HCT116 (cell line): ENCODE results near the gene NAGPA. TPM values are rescaled to one million over a fixed set of nuclear protein-coding genes. Genes with fewer than 3 reads are reported as not detected.
A peak's percentile ranks its signal among the peaks of the same experiment; 100 is the strongest.

Experiments used
- ATAC-seq: fragments of 200-7000 bp; cut with Tn5 transposase; 2 replicates; pipeline ENCODE4 v1.9.1; 2020; ENCODE audit warnings: mild to moderate bottlenecking, moderate library complexity
- BruUV-seq: library from RNA; stranded (reverse); fragments of 400-500 nt; replicated peaks from 2 replicates; lab custom pipeline; 2021; lab: Mats Ljungman, UMichigan
- CTCF ChIA-PET: fragments of 300-600 bp; sonication (Branson Sonifier 250); formaldehyde crosslinking; loops from one replicate; lab custom pipeline; 2021; ENCODE audit warnings: antibody characterized with exemption; lab: Charles Lee
- POLR2A ChIA-PET: fragments of 300-600, 350-600 bp; sonication (Branson Sonifier 250); formaldehyde crosslinking; loops from one replicate; lab custom pipeline; 2021; ENCODE audit warnings: antibody characterized with exemption; lab: Charles Lee
- RAD21 ChIA-PET, 2 experiments: fragments of 300-600 bp; sonication (Branson Sonifier 250); formaldehyde crosslinking; loops; one replicate each; lab custom pipeline; 2023; ENCODE audit warnings: low total read pairs in 2 of 2; ENCODE audit not compliant: uncharacterized antibody in 2 of 2, unreplicated experiment in 2 of 2, low non-redundant PET in 1 of 2; lab: Charles Lee
- DNase-seq: peaks from one replicate; pipeline ENCODE4 v3.0.0-alpha.2; 2010; ENCODE audit warnings: low read depth, low spot score
- H2AFZ ChIP-seq: fragments of 200-600 bp; shearing (Covaris generic), sonication (generic); 2 replicates; pipeline ENCODE4 v1.6.1; 2017; ENCODE audit warnings: low read depth, mixed run types, mixed read lengths, antibody characterized with exemption, low read length; ENCODE audit not compliant: poor library complexity, severe bottlenecking
- H3K27ac ChIP-seq: 2 replicates; pipeline ENCODE4 v1.5.1; 2012; ENCODE audit warnings: low read depth, low read length
- H3K27me3 ChIP-seq: fragments of 200-600 bp; sonication (generic); 2 replicates; pipeline ENCODE4 v1.6.1; 2016; ENCODE audit warnings: mixed run types, low read length, mixed read lengths; ENCODE audit not compliant: insufficient read depth
- H3K36me3 ChIP-seq, 2 experiments: fragments of 200-500 bp in 1 of 2; fragments of 200-600 bp in 1 of 2; sonication (Bioruptor generic) in 1 of 2; sonication (generic) in 1 of 2; 2 replicates each; pipeline versions ENCODE4 v1.5.1 to v1.6.1; 2014 to 2016; ENCODE audit warnings: low read length in 2 of 2, inconsistent platforms in 1 of 2, mixed read lengths in 1 of 2, mixed run types in 1 of 2; ENCODE audit not compliant: insufficient read depth in 2 of 2, control insufficient read depth in 1 of 2
- H3K4me1 ChIP-seq, 2 experiments: fragments of 200-600 bp in 1 of 2; sonication (generic) in 1 of 2; 2 replicates each; pipeline versions ENCODE4 v1.5.1 to v1.6.1; 2012 to 2017; ENCODE audit warnings: low read length in 2 of 2, inconsistent platforms in 1 of 2, mild to moderate bottlenecking in 1 of 2, mixed read lengths in 1 of 2, mixed run types in 1 of 2, moderate library complexity in 1 of 2; ENCODE audit not compliant: insufficient read depth in 2 of 2, control insufficient read depth in 1 of 2
- H3K4me2 ChIP-seq: fragments of 200-600 bp; sonication (generic); 2 replicates; pipeline ENCODE4 v1.6.1; 2017; ENCODE audit warnings: mixed run types, low read length, mixed read lengths
- H3K4me3 ChIP-seq, 2 experiments: fragments of 200-600 bp in 1 of 2; sonication (generic) in 1 of 2; replicated peaks in 1 of 2; 2 replicates each; pipeline ENCODE4 v1.5.1; 2011 to 2016; ENCODE audit warnings: low read length in 2 of 2, control low read depth in 1 of 2, low read depth in 1 of 2, mild to moderate bottlenecking in 1 of 2, mixed read lengths in 1 of 2, mixed run types in 1 of 2
- H3K79me2 ChIP-seq: fragments of 200-600 bp; sonication (generic); 2 replicates; pipeline ENCODE4 v1.6.1; 2017; ENCODE audit warnings: mild to moderate bottlenecking, mixed run types, low read length, moderate library complexity, mixed read lengths; ENCODE audit not compliant: insufficient read depth
- H3K9ac ChIP-seq: fragments of 200-600 bp; sonication (generic); 2 replicates; pipeline ENCODE4 v1.6.1; 2016; ENCODE audit warnings: low read length, mixed read lengths
- H3K9me2 ChIP-seq: fragments of 200-600 bp; sonication (generic), shearing (Covaris generic); 2 replicates; pipeline ENCODE4 v1.6.1; 2017; ENCODE audit warnings: mixed run types, mild to moderate bottlenecking, moderate library complexity; ENCODE audit not compliant: insufficient read depth
- H3K9me3 ChIP-seq, 2 experiments: fragments of 200-500 bp in 1 of 2; fragments of 200-600 bp in 1 of 2; sonication (Bioruptor generic) in 1 of 2; sonication (generic) in 1 of 2; 2 replicates each; pipeline ENCODE4 v1.6.1; 2014 to 2017; ENCODE audit warnings: low read length in 2 of 2, mixed read lengths in 2 of 2, inconsistent platforms in 1 of 2, low read depth in 1 of 2, mild to moderate bottlenecking in 1 of 2, mixed run types in 1 of 2, moderate library complexity in 1 of 2; ENCODE audit not compliant: control insufficient read depth in 1 of 2, insufficient read depth in 1 of 2
- H4K20me1 ChIP-seq: fragments of 200-600 bp; sonication (generic), shearing (Covaris generic); 2 replicates; pipeline ENCODE4 v1.6.1; 2017; ENCODE audit warnings: mixed run types, mild to moderate bottlenecking, moderate library complexity; ENCODE audit not compliant: insufficient read depth
- CTCF ChIP-seq, 3 experiments: fragments of 200-600 bp in 1 of 3; sonication (generic) in 1 of 3; IDR thresholded peaks in 2 of 3; conservative IDR thresholded peaks in 1 of 3; 2 replicates each; pipeline ENCODE4 v1.5.1; 2012 to 2017; ENCODE audit warnings: low read depth in 2 of 3, low read length in 2 of 3, antibody characterized with exemption in 1 of 3, borderline replicate concordance in 1 of 3, control low read depth in 1 of 3, mild to moderate bottlenecking in 1 of 3, mixed read lengths in 1 of 3, mixed run types in 1 of 3, moderate library complexity in 1 of 3; ENCODE audit not compliant: insufficient read depth in 1 of 3
- EZH2 ChIP-seq: fragments of 200-600 bp; sonication (generic); IDR thresholded peaks from 2 replicates; pipeline ENCODE4 v1.6.1; 2017; ENCODE audit warnings: antibody characterized with exemption, mixed run types
- FOSL1 ChIP-seq: IDR thresholded peaks from 2 replicates; pipeline ENCODE4 v1.6.1; 2012; ENCODE audit warnings: low read depth
- JUND ChIP-seq: IDR thresholded peaks from 2 replicates; pipeline ENCODE4 v1.6.1; 2012
- MAX ChIP-seq: IDR thresholded peaks from 2 replicates; pipeline ENCODE4 v1.6.1; 2012
- POLR2A ChIP-seq: IDR thresholded peaks from 2 replicates; pipeline ENCODE4 v1.7.0; 2011; ENCODE audit warnings: borderline replicate concordance; ENCODE audit not compliant: insufficient read depth, insufficient read length; ENCODE audit errors: extremely low read depth
- POLR2AphosphoS5 ChIP-seq: IDR thresholded peaks from 2 replicates; pipeline ENCODE4 v1.6.1; 2011; ENCODE audit warnings: mild to moderate bottlenecking, low read depth, low read length, moderate library complexity
- RAD21 ChIP-seq: IDR thresholded peaks from 2 replicates; pipeline ENCODE4 v1.6.1; 2012; ENCODE audit warnings: low read depth, mild to moderate bottlenecking
- REST ChIP-seq: IDR thresholded peaks from 2 replicates; pipeline ENCODE4 v1.6.1; 2012; ENCODE audit warnings: low read depth
- ZBTB33 ChIP-seq: IDR thresholded peaks from 2 replicates; pipeline ENCODE4 v1.6.1; 2011; ENCODE audit warnings: mild to moderate bottlenecking, low read length, moderate library complexity; ENCODE audit not compliant: insufficient replicate concordance; ENCODE audit errors: extremely low read depth
- intact Hi-C: fragments of 100-400 bp; cut with micrococcal nuclease; formaldehyde crosslinking; loops from 2 replicates; pipeline ENCODE4 v1.10.0; 2022
- total RNA-seq: library from RNA; stranded (reverse); gene quantifications from one replicate; pipeline ENCODE4 v1.2.1, GENCODE V29; 2021; ENCODE audit not compliant: unreplicated experiment

NAGPA gene
- total RNA-seq, 1 experiment from 2014 or later, result 17.5 TPM

GRCh38 chr16:5073279-5073629 lies 39.5 kb upstream of the NAGPA start:
- Histone ChIP-seq H3K9me3 (no peaks in the 10 kb centered on the region), H3K9ac (no peak overlapping the region), H2AFZ (no peak overlapping the region), H3K4me3 (no peak overlapping the region), H4K20me1 (no peaks in the 10 kb centered on the region), H3K4me1 (peaks cover 4 to 16% of the 10 kb centered on the region in 2 experiments; a peak in 3 of 4 replicates), H3K9me2 (no peaks in the 10 kb centered on the region), H3K27ac (no peak overlapping the region), H3K36me3 (peaks cover 0 to 13% of the 10 kb centered on the region in 2 experiments; a peak in 2 of 4 replicates), H3K79me2 (peaks cover 33% of the 10 kb centered on the region)
- BruUV-seq, result no TSS peak
- intact Hi-C loops, result no loop called here
- CTCF ChIA-PET, result no interaction called here
- no peak for DNase-seq
- no peak for ATAC-seq
- RAD21 ChIA-PET, result no interaction called here
- POLR2A ChIA-PET, result no interaction called here
- TF ChIP-seq REST, result no peak
- no peak for TF ChIP-seq ZBTB33
- no peak for TF ChIP-seq RAD21
- no peak for TF ChIP-seq CTCF (IDR thresholded peaks at IDR 0.05 in 2 of 3, conservative IDR thresholded peaks at IDR 0.05 in 1 of 3; ENCODE audit: borderline replicate concordance in 1 of 3, insufficient read depth in 1 of 3, low read depth in 2 of 3, low read length in 2 of 3)
- TF ChIP-seq EZH2, result no peak
- TF ChIP-seq MAX, result no peak
- TF ChIP-seq POLR2AphosphoS5, result no peak
- TF ChIP-seq FOSL1, result no peak
- no peak for TF ChIP-seq JUND
- TF ChIP-seq POLR2A, result no peak
- TF ChIP-seq, all 23 proteins: peak for 0
- Histone ChIP-seq H3K27me3 (no peaks in the 10 kb centered on the region), H3K4me2 (peak overlapping the region; percentile 92)
